ENCODE measurements around the gene ATP8A2.

Gene ATP8A2

DNA sequence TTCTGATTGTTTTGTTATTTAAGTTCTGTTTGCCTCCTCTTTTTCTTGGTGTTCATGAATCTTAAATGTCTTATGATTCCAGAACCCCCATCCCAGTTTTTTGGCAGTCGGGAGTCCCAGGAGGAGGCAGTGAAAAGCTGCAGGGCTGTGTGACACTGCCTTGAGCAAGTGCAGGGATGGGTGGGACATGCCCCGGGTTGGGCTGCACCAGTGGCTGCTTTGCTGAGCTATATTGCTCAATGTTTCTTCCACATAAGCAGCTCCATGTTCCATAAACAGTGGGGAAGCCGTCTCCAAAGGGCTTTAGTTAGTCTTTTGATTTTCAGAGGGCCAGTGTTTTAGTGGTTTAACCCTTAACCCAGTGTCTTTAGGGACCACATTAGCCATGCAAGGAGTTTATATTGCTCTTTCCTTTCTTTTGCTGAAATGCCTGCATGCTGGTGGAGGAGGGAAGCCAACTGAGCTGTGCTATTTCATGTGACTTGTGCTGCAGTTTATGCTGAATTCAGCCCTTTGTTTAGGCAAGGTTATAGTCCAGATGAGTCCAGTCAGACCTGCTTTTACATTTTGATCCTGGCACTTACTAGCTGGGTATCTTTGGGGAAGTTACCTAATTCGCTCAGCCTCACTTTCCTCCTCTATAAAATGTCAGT lies 13.1 kb downstream of the ATP8A2 start:
- DNase-seq, result no peak

DNA sequence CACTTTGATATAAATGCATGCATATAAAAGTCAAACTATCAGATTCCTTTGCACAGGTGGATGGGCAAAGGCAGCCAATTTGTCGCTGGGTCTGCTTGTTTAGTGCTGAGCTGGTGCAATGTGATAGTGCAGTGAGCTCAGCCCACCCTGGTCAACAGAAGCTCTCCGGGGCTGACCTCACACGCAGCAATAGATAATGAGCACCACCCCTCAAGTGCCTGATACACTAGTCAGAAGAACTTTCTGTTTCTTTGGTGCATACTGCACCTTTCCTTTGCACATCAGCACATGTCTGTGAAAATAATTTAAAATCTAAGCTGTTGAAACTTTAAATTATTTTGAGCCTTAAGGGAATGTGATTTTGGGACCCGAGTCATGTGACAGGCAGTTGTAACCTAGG lies 20.2 kb downstream of the ATP8A2 start:
- DNase-seq, result no peak

DNA sequence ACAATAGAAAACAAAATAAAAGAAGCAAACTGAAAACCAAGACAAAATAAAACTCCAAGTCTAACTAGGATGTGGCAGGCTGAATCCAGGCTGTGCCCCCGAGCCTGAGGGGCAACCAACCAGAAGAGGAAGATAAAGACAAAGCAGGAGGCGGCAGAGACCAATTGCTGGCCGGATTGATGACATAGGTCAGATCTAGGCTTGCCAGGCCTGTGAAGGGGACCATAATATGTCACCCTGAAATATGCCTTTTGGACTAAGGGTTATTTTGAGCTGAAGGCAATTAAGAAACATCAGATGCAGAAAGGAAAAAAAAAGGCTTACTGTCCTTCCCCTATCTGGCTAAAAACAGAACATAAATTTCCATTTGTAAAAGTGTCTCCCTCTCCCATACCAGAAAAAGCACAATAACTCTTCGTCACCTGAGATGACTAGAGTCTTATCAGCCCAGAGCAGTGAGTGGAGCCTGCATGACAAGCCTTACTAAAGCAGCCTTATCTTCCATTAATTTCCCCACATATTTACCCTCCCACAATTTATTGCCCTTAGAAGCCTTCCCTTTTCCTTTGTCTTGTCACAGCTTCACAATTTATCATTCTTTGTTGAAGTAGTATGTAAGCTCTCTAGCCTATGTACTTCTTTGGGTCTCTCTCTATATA lies 22.8 kb downstream of the ATP8A2 start:
- no peak for DNase-seq

GRCh38 chr13:25397763-25398162 lies 26.0 kb downstream of the ATP8A2 start:
- DNase-seq, result no peak

GRCh38 chr13:25400925-25401324 lies 29.2 kb downstream of the ATP8A2 start:
- DNase-seq, result no peak

DNA sequence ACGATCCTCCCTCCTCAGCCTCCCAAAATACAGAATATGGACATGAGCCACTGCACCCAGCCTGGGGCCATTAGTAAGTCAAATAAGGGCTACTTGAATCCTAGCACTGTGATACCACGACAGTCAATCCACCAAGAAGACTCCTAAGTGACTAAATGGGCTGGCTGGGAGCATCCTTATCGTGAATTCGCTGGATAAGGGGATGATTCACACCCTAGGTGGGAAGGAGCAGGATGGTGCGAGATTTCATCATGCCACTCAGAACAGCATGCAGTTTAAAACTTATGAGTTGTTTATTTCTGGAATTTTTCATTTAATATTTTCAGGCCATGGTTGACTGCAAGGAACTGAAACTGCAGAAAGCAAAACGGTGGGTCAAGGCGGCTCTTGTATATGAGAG lies 30.2 kb downstream of the ATP8A2 start:
- DNase-seq, result no peak

DNA sequence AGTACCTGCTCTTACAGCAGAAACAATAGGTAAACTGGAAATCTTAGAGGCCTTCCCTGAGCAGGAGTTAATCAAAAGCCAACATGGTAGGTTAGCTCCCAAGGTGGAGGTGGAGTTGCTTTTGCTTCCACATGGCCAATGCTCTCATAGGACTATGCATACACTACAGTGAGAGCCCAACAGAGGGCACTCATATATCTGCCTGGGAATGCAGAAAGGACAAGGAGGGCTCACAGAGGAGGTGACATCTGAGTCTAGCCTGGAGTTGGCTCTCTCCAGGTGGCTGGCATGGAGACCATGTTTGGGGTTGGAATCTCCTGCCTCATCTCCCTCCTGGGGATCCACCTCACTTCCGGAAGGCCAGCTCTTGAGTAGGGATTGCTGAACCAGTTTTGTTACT lies 34.6 kb downstream of the ATP8A2 start:
- DNase-seq, result peak in 1 of 2 experiments; percentile 3

GRCh38 chr13:25409938-25410337 lies 38.2 kb downstream of the ATP8A2 start:
- no peak for DNase-seq

DNA sequence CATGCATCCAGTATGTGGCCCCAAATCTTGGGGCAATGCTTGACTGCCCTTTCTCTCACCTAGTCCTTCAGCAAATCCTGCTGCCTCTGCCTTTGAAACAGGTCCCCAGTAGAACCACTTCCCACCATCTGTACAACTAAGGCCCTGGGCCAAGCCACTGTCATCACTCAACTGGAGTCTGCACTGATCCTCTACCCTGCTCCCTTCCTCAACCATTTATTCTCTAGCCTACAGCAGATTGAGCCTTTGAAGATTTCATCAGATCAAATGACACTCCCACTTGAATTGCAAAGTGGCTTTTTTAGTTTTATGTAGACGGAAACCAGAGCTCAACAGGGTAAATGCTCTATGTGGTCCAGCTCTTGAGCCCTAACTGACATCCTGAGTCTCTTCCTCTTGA lies 43.5 kb downstream of the ATP8A2 start:
- no peak for DNase-seq

GRCh38 chr13:25417535-25417934 lies 45.8 kb downstream of the ATP8A2 start:
- DNase-seq, result no peak

- no peak for DNase-seq
These were observed 48.4 kb downstream of the ATP8A2 start for GRCh38 chr13:25420161-25420560.

DNA sequence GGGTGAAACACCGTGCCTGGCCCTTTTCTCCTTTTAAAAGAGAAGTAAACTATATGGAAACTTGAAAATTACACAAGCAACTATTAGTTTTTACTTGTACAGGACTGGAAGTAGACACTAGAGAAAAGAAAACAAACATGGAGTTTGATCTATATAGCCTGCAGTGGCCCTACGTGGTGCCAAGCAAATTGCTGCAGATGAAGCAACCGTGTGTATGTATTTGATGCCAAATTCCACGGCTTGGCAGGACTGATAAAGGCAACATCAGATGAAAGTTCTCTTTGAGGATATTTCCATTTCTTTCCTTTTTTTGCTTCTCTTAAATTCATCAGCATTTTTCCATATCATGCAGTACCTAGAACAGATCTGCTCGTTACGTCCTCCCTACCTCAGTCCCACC lies 49.8 kb downstream of the ATP8A2 start:
- DNase-seq, result no peak

- no peak for DNase-seq
These were observed 50.4 kb downstream of the ATP8A2 start for GRCh38 chr13:25422153-25422552.

DNA sequence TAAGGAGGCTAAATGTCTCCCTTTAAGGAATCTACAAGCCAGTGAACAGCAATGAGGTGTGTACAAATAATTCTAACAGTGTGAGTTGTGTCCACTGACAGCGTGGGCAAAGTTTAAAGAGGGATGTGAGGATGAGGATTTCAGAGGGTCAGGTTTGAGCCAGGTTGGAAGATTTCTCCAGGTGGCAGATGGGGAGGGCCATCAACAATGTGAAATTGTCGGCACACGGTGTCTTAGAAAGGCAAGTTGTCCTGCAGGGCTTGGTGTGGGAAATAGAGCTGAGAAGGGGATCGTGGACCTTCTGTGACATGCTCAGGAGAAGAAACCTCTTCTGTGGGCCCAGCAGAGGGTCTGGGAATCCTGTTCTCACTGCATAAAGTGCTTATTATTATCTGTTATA lies 52.1 kb downstream of the ATP8A2 start:
- no peak for DNase-seq

DNA sequence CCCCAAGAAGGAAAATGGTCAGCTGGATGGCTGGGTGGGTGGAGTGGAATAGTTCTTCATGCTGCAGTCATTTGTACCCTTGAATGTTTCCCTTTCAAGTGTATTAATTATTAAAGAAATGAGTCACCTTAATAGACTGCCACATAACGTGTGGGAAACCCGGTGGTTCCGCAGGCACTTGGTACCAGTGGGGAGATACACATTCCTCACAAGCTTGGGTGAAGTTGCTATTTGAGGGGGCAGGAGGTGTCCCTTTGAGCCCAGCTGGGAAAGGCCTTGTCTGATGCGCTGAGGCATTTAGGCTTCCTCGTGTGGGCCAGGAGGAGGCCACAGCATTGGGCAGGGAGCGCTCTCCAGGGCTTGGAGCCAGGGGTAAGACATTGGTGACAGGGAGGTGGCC lies 57.7 kb downstream of the ATP8A2 start:
- DNase-seq, result no peak

- no peak for DNase-seq
These were observed 60.9 kb downstream of the ATP8A2 start for GRCh38 chr13:25432691-25433090.

DNA sequence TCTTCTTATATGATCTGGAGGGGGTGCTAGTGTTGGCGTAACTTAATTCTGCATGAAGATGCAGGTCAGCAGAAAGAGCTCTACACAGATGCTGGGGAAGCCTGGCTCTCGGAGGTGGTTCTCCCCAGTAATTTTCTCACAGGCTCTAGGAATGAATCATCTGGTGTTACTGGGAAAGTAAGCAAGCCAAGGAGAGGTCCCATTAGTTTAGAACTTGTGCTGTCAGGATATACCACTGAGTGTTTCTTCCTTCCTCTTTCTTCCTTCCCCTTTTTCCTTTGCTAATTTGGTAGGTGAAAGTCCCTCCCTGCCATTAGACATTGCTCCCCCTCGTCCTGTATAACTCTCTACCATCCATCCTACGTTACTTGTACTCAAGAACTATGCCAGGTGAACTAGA lies 68.3 kb downstream of the ATP8A2 start:
- DNase-seq, result no peak

- DNase-seq, result no peak
These were observed 74.5 kb downstream of the ATP8A2 start for GRCh38 chr13:25446261-25446660.

GRCh38 chr13:25447396-25447795 lies 75.6 kb downstream of the ATP8A2 start:
- peak in 1 of 2 experiments; percentile 13 for DNase-seq

DNA sequence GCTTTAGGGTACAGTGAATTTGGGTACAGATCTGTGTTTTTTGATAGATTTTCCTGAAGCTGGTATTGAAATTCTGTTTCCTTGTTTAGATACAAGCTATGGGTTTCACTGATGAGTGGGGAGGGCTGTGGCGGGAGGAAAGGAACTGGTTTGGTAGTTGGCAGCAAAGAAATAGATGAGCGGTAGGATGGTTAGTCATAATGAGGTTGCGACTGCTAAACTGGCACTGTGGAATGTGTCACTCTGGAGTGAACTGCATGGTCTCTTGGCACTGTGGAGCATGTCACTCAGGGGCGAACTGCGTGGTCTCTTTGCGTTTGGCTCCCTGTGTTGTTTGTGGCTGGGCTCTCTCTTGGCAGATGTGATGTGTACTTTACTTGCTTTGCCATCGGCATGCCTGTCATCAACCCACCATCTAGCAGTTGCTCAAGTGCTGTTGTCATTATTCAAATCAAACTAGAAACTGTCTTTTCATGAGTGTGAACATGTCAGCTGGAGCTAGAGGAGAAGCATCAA lies 82.1 kb downstream of the ATP8A2 start:
- no peak for DNase-seq

- DNase-seq, result no peak
These were observed 83.4 kb downstream of the ATP8A2 start for GRCh38 chr13:25455146-25455545.

DNA sequence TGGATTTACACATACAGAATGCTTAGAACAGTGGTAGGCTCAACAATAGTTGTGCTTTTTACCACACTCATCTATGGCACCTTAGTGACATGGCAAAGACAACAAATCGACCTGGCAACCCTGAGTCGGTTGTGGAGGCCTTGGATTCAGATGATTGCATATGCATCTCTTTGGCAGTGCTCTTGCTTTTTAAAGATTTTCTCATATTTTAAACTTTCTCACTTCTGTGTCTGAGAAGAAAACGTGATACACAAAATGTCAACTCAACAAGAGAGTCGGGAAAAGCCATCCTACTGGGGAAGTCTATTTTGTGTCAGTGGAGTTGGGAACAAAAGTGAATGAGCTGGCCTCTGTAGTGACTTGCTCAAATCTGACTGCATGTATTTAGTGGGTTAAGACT lies 85.8 kb downstream of the ATP8A2 start:
- DNase-seq, result no peak

DNA sequence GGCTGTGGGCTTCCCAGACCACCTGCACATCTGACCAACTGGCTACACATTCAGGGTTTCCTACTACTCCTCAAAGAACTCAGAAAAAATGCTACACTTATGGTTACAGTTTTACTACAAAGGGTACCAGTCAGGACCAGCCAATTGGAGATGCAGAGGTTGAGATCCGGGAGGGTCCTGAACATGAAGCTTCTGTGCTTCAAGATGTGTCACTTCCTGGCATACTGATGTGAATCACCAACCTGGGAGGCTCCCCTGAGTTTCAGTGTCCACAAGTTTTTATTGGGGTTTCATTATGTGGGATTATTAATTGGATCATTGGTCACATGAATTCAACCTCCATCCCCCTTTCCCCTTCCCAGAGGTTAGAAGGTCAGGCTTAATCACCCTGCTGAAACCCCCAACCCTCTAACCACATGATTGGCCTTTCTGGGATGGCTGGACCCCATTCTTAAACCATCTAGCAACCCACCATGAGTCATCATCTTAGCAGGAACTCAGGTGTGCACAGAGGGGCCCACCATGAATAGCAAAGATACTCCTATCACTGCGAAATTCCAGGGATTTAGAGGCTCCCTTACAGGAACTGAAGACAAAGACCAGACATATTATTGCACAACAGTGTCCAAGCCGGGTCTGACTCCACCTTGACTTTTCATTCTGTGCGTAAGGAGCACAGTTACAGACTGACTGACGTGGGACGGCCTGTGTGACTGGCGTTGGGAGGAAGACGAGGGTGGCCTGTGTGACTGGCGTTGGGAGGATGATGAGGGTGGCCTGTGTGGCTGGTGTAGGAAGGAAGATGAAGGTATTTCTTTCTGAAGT lies 90.7 kb downstream of the ATP8A2 start:
- no peak for DNase-seq

GRCh38 chr13:25463496-25463895 lies 91.7 kb downstream of the ATP8A2 start:
- DNase-seq, result peak; percentile 11 to 41
